ACHN (cell line): Measurements from ENCODE around the gene TMTC2.
"Not testable (repeated sequence)": the region's sequence is repeated elsewhere in the genome, so short reads cannot be mapped to it uniquely, and the experiment has no call there.

Source experiments
- DNase-seq: peaks from one replicate; pipeline ENCODE4 v3.0.0-alpha.2; 2015
- in situ Hi-C: cut with HindIII; loops from 2 replicates; pipeline ENCODE4 v1.10.0; 2017; ENCODE audit warnings: low sequenced_read_pairs, low pct_ligation_motif_present, low pct_unique_long_range_greater_than_20kb

Gene TMTC2

DNA sequence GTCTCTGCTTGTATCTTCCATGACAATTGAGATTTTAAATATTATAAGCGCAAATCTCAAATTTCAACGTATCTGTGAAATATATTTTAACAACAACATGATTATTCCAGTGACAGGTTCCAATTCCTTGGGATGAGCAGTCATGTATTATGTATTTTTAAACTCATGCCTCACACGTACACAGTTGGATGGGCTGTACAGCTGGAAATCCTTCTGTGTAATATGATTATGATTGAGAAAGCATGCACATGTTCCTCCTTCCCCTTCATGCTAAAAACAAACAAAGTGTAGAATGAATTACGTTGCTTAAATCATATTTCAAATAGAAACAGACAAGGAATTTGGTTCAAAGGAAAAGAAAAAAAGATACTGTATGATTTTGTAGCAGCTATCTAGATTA, 428.3 kb downstream of the TMTC2 start:
- DNase-seq = no peak

DNA sequence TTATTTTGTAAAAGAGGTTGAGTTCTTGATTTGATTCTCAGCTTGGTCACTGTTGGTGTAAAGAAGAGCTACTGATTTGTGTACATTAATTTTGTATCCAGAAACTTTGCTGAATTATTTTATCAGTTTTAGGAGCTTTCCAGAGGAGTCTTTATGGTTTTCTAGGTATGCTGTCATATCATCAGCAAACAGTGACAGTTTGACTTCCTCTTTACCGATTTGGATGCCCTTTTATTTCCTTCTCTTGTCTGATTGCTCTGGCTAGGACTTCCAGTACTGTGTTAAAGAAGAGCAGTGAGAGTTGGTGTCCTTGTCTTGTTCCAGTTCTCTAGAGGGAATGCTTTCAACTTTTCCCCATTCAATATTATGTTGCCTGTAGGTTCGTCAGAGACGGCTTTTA, 431.2 kb downstream of the TMTC2 start:
- in situ Hi-C loops, DNase-seq: not testable (repeated sequence)

More for the DNA sequence above, 428.3 kb downstream of the TMTC2 start:
- in situ Hi-C loops = no loop called here

DNA sequence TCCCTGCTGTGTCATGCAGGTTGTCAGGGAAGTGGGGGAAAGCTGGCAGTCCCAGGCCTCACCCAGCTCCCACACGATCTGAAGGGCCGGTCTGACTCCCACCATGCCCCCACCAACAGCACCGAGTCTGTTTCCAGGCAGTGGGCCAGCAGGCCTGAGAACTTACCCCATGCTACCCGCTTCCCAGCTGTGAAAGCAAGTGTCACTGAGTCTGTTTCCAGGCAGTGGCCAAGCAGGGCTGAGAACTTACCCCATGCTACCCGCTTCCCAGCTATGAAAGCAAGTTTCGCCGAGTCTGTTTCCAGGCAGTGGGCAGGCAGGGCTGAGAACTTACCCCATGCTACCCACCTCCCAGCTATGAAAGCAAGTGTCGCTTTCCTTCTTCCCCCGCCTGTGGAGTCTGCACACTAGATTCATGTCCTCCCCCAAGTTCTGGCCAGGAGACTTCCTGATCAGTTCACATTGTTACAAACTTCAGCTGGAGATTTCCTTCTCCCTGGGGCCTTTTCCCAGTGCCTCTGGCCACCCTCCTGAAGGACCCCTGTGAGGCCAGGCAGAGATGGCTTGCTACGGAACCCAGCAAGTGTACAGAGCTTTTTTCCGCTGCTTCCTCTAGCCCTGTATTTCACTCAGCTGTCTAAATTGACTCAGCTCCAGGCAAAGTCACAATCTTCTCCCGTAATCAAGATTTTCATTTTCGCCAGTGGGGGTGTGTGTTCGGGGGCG, 435.4 kb downstream of the TMTC2 start:
- DNase-seq = no peak
- in situ Hi-C loops = no loop called here

DNA sequence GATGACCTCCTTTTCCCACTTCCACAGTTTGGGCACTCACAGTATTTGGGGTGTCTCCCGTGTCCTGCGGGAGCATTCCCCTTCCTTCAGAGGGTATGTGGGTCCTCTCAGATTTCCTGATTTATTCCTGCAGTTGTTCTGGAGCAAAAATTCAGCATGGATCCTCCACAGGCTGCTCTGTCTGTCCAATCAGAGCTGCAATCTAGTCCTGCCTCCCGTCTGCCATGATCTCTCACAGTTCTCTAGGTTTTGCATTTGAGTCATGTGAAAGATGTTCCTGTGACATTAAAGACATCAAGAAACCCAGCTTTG, 435.9 kb downstream of the TMTC2 start:
- in situ Hi-C loops = no loop called here
- no peak for DNase-seq

DNA sequence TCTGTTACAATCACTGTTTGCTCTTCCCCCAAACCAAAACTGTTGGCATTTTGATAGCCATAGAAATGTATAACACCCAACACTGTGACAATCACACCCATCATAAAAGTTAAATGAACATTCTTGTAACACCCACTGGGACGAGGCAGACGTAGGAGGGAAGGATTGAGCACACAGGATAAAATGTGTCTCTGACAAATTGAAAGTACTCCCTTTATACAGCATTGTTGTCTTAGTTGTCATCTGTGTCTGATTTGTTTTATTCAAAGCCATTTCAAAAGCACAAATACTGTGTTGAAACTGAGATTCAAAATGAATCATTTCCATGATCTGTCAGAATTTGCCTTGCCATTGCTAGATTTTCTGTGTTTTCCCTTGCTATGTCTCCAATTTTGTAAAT, 436.3 kb downstream of the TMTC2 start:
- in situ Hi-C loops = no loop called here
- no peak for DNase-seq

DNA sequence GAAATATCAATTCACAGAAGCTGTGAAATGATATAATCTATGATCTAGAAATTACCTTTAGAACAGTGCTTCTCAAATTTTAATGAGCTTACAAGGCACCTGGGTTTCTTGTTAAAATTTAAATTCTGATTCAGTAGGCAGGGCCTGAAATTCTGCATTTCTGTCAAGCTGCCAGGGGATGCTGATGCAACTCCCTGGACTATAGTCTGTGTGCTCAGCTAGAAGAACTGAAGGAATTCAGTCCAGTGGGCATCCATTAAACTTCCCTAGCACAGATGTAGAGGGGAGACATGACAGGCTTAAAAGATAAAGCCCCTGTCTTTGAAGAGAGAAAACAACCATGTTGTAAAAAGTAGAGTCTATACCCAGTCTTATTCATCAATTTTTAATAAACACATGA, 441.8 kb downstream of the TMTC2 start:
- in situ Hi-C loops = no loop called here
- DNase-seq = no peak

DNA sequence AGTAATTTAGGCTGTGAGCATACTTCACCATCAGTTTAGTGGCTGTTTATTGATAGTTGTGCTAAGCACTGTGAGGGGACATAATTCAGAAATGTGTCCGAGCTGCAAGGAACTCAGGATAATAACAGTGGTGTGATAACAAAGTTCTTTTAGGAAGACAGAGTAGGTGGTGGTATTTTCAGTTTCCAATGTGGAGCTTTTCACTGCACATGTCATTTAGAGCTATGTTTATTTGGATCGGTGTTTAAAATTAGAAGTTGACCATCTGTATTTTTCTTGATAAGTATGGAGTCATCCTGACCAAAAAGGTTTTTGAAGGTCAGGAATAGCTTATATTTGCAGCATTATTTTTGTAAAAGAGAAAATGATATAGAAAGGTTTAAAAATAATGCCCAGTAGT, 443.5 kb downstream of the TMTC2 start:
- in situ Hi-C loops = no loop called here
- DNase-seq = no peak

DNA sequence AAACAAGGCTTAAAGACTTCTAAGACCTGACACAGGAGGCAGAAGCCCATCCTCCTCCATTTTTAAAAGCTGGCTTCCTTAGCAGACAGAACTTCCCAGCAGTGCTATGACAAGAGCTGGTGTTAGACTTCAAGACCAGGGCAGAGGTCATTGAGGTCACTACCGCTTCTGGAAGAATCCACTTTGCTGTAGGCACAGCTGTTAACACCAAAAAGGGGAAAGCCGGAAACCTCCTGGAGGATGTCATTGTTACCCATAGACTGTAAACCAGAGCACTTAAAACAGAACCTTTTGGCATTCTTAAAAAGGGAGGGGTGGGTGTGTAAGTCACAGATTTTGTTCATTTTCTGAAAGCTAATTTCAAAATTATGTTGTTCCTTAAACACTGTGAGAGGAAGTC, 445.7 kb downstream of the TMTC2 start:
- no peak for DNase-seq
- in situ Hi-C loops = no loop called here

DNA sequence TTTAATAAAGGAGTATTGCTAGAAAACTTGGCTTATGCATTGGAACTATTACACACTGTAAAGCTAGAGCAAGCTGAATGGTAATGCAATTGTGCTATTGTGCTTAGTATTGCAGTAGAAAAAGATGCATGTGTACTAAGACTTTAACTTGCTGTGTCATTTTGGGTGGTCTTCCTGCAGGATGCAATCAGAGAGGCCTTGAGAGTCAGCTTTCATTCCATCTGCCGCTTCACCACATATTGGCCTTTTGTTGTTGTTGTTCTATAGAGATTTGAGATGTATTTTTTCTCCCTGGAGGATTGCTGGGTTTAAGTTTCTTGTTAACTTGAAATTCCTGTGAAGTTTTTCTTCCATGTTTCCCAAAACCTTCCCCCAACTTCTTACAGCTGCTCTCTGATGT, 449.7 kb downstream of the TMTC2 start:
- in situ Hi-C loops = no loop called here
- DNase-seq = no peak

DNA sequence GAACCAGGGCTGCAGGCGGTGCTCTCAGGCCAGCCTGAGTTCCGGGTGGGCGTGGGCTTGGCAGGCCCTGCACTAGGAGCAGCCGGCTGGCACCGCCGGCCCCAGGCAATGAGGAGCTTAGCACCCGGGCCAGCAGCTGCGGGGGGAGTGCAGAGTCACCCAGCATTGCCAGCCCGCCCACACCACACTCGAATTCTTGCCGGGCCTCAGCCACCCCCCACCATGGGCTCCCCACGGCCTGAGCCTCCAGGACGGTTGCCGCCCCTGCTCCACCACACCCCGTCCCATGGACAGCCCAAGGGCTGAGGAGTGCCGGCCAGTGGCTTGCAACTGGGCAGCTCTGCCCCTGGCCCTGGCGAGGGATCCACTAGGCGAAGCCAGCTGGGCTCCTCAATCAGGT, 453.4 kb downstream of the TMTC2 start:
- in situ Hi-C loops = no loop called here
- DNase-seq = no peak

DNA sequence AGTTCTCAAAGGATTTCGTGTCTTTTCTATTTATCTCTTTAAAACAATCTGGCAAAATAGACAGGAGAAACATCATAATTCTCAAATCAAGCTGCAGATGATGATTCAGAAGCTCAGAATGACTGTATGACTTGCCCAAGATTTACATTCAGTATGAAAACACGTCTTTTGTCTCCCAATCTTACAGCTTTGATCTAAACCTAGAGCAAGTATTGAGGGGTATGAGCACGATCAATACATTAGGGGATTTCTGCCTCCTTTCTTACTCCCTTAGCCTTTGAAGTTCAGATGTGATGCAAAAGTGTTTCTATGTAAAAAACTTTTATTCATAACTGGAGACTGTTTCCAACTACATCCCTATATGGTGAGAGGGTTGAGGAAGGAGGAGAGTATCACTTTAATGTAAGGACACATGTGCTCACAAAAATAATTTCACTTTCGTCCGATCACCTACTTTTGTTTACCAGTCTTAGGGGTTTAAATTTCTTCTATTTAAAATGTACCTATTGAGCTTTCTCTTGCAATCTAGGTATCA, 454.8 kb downstream of the TMTC2 start:
- no peak for DNase-seq
- in situ Hi-C loops = no loop called here

DNA sequence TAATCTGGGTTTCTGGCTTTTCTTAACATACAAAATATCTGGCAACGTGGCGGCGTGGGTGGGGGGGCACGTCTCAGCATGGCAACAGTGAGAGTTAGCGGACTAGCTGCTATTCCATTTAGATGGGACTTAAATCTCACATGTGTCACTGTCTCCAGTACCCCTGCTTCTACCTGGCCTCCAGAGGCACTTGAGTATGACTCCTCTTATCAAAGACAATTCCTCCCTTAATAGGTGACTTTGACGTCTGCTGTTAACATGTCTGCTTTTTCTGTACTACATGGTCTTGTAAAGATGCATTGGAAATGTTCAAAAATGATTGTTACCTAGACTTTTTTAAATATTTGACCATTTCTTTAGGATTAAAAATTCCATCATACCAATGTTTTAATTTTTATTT, 456.2 kb downstream of the TMTC2 start:
- in situ Hi-C loops = no loop called here
- DNase-seq = no peak

DNA sequence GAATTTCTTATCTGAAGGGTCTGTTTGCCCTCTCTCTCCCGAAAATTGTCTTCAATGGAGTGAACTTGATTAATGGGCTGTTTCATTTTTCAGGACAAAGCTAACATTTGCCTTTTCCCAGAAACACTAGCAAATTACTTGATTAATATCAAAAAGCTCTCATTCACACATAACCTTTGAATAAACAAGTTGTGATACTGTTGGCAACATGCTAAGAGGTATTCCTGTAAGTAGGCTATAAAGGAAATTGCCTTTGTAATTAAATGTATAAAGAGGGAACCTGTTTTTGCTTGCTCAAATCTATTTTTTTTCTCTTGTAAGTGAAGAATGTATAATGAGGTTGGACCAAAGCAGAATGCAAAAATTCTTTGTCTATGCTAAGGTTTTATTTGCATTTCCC, 457.2 kb downstream of the TMTC2 start:
- no peak for DNase-seq
- in situ Hi-C loops = no loop called here

DNA sequence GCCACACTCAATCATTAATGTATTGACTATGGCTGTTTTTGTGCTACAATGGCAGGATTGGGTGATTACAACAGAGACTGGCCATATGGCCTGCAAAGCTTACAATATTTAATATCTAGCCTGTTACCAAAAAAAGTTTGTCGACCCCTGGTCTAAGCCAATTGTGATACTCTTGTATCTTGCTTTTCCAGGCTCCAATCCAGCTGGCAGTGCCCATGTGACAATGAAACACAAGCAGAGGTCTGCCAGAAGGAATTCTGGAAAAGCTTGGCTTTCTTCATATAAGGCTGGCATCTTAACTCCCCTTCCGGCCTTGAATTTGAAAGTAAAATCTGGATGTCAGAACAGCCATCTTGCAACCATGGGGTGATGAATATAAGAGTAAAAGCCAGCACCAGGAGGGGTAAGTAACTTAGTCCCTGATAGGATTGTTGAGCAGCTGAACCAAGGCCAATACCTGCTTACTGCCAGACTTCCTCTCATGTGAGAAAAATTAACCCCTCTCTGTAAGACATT, 458.7 kb downstream of the TMTC2 start:
- DNase-seq = no peak
- in situ Hi-C loops = no loop called here

DNA sequence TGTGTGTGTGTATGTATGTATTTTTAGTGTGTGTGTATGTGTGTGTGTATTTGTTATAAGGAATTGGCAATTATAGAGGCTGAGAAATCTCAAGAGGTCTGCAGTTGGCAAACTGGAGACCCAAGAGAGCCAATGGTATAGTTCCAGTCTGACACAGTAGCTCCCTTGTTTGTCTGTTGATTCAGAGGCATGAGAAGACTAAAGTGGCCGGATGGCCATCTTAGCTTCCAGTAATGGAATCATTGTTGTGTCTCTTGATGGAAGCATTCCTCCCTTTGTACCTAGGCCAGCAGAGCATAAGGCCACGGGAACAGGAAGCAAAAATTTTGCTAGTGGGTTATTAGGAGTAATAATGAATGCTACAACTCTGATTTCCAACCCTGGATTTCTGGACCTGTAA, 460.6 kb downstream of the TMTC2 start:
- in situ Hi-C loops = no loop called here
- no peak for DNase-seq

DNA sequence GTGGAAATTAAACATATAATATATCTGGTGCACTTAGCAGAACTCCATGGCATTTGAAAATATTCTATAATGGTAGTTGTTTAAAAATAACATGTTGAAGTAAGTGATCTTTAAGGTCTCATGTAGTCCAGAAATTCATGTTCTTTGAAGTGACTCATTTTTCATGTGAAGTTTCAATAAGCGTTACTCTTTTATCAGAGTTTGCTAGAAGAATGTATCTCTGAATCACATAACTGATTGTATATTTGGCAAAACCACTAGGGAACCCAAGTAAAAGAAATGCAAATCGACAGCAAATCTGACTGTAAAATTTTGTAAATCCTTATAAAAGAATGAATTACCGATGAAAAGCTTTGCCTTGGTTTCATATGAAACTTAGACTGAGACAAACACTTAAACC, 463.3 kb downstream of the TMTC2 start:
- in situ Hi-C loops = no loop called here

DNA sequence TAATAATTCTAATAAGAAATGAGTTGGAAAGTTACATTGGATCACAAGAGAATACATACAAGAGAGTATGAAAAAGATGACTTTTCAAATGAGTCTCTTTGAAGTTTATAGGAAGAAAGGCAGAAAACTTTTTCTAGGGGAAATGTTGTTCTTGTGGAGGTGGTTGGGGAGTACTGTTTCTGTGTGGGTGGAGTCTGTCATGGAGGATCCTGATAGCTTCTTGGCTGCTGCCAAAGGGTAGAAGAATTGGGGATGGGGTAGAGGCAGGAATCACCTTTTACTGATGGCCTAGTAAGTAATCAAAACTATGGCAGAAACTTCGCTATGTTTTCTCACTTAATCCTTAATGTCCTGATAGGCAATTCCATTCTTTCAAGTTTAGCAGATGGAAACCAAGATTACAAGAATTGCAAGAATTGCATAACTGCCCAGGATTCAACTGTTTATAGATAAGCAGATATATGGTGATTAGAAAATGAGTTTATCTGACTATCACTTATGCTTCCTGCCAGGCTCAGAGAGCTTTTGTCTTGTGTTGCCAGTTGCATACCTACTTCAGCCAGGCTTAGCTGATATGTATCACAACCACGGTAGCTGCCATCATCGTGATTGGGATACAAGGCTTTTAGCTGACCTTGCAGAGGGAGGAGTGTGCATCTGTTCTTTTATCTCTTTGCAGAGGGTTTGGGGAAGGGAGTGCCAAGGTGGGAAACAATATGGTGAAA, 463.9 kb downstream of the TMTC2 start:
- in situ Hi-C loops = no loop called here
- no peak for DNase-seq

More for the DNA sequence above, 463.3 kb downstream of the TMTC2 start:
- DNase-seq = no peak

DNA sequence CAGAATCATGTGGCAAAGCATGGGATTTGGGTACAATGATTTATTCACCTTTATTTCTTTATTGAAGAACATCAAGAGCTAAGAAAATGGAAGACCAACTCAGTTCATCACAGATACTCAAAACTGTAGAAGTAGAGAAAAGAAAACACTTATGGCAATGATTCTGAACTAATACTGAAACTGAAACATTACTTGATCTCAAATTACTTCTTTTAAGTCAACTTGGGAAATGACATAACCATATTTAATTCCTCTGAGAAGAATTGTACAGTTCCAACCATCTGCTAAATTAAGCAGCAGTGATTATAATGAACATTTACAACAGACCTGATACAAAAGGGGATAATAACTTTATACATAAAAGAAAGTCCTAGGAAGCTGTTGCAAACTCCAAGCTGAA, 466.5 kb downstream of the TMTC2 start:
- no peak for DNase-seq
- in situ Hi-C loops = no loop called here

DNA sequence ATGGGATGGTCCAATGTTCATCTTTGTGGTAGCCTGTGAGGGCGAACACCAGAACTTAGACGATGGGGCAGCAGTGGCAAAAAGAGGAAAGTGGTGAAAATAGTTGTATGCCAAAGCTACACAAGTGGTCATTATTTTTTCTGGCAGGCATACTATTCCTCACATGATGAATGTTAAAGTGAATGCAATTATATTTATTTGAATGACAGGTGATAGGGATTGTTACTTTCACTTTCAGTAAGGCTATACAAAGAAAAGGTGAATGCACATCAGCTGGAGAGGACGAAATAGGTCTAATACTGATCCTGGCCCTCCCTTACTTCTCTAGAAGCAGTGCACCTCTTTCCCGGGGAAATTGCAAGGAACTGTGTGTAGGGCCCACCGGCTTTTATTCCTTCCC, 470.1 kb downstream of the TMTC2 start:
- no peak for DNase-seq
- in situ Hi-C loops = no loop called here

DNA sequence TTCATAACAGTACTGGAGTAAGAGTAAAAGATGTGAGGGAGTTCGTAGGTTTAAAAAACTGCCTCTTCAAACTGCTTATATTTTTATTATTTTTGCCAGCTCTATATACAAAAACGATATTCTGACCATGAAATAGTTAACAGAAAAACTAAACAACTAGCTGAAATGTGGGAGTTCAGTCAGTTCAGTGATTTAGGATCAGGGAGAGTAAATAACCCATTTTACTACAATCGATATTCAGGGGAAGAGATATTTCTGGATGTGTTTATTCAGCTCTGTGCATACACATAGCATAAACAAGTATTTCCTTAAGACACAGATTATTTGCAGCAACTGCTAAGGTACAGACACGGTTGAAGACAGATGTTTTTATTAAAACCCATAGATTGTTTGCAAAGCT, 470.9 kb downstream of the TMTC2 start:
- DNase-seq = no peak
- in situ Hi-C loops = no loop called here
